ENCODE data around the gene DIPK1B. TPM values are rescaled to one million over a fixed set of nuclear protein-coding genes. Genes with fewer than 3 reads are reported as not detected.

DIPK1B gene
- total and polyA plus RNA-seq, 2 donors (not counting 3 experiments of a cell fraction or from before 2014, with no cell fraction given), result 253 to 441 TPM

- FAIRE-seq (no peak), DNase-seq (ENCODE audit: low read depth, low spot score) (no peak)
- Histone ChIP-seq H3K9me1 (replicated peaks; ENCODE audit: control insufficient read depth, extremely low read depth, insufficient read depth, low read length) (no peaks in the 10 kb centered on the region), H3K9ac (replicated peaks; ENCODE audit: extremely low read depth, insufficient read depth, low read length) (no peak overlapping the region), H3K9me3 (replicated peaks; ENCODE audit: control insufficient read depth, insufficient read depth, low read length) (no peaks in the 10 kb centered on the region), H4K20me1 (replicated peaks; ENCODE audit: control insufficient read depth, extremely low read depth, insufficient read depth, low read length) (no peaks in the 10 kb centered on the region), H3K4me3 (replicated peaks in 1 of 3; ENCODE audit: insufficient read depth in 1 of 3, low read depth in 1 of 3, low read length in 3 of 3) (no peak overlapping the region), H3K27me3 (ENCODE audit: control insufficient read depth in 2 of 2, insufficient read depth in 2 of 2, low read length in 2 of 2) (no peaks in the 10 kb centered on the region), H3K4me1 (ENCODE audit: control insufficient read depth, extremely low read depth, insufficient read depth, low read length) (peaks cover 6% of the 10 kb centered on the region), H3K27ac (ENCODE audit: insufficient read depth, low read depth, low read length) (no peak overlapping the region), H2AFZ (ENCODE audit: low read depth, low read length) (no peak overlapping the region), H3K36me3 (ENCODE audit: control insufficient read depth in 2 of 2, extremely low read depth in 1 of 2, insufficient read depth in 2 of 2, low read length in 2 of 2) (no peaks in the 10 kb centered on the region), H3K79me2 (ENCODE audit: control insufficient read depth, insufficient read depth, low read length) (peaks cover 1% of the 10 kb centered on the region), H3K4me2 (ENCODE audit: insufficient read depth, low read length) (no peak overlapping the region)
- ChIA-PET CTCF (interaction anchor here (1.0 kb wide), 1 partner anchor 38 kb away, joined by 3 read pairs; no protein-coding TSS in a partner anchor), POLR2A (interaction anchor here (0.6 kb wide), 1 partner anchor 36 kb away, joined by 4 read pairs; no protein-coding TSS in a partner anchor)
- BruUV-seq (replicated peaks), result no TSS peak
- dilution Hi-C loops (cut with MboI; ENCODE audit: extremely low pct_ligation_motif_present, low sequenced_read_pairs) (no loop called here), intact Hi-C loops (cut with micrococcal nuclease) (no loop called here)
- TF ChIP-seq JUN (IDR thresholded peaks at IDR 0.05; ENCODE audit: borderline replicate concordance, insufficient read depth, insufficient read length, low read depth), result no peak
- no peak for TF ChIP-seq GATA2 (IDR thresholded peaks at IDR 0.05; ENCODE audit: insufficient read depth, insufficient read length, low read depth, low read length)
Measured at GRCh38 chr9:136691316-136692184, 20.8 kb upstream of the DIPK1B start.

GRCh38 chr9:136692185-136693134, 19.9 kb upstream of the DIPK1B start:
- intact Hi-C loops (cut with micrococcal nuclease), result no loop called here
- POLR2A ChIA-PET, result interaction anchor here (0.6 kb wide), 1 partner anchor 35 kb away, joined by 4 read pairs; no protein-coding TSS in a partner anchor
- Histone ChIP-seq H3K27me3 (ENCODE audit: control insufficient read depth in 2 of 2, insufficient read depth in 2 of 2, low read length in 2 of 2) (no peaks in the 10 kb centered on the region), H4K20me1 (replicated peaks; ENCODE audit: control insufficient read depth, extremely low read depth, insufficient read depth, low read length) (no peaks in the 10 kb centered on the region), H3K4me1 (ENCODE audit: control insufficient read depth, extremely low read depth, insufficient read depth, low read length) (peaks cover 6% of the 10 kb centered on the region), H3K36me3 (ENCODE audit: control insufficient read depth in 2 of 2, extremely low read depth in 1 of 2, insufficient read depth in 2 of 2, low read length in 2 of 2) (no peaks in the 10 kb centered on the region), H3K9me3 (replicated peaks; ENCODE audit: control insufficient read depth, insufficient read depth, low read length) (no peaks in the 10 kb centered on the region), H3K9me1 (replicated peaks; ENCODE audit: control insufficient read depth, extremely low read depth, insufficient read depth, low read length) (no peaks in the 10 kb centered on the region), H3K79me2 (ENCODE audit: control insufficient read depth, insufficient read depth, low read length) (no peaks in the 10 kb centered on the region), H3K4me2 (ENCODE audit: insufficient read depth, low read length) (no peak overlapping the region), H3K9ac (replicated peaks; ENCODE audit: extremely low read depth, insufficient read depth, low read length) (no peak overlapping the region), H3K27ac (ENCODE audit: insufficient read depth, low read depth, low read length) (no peak overlapping the region), H3K4me3 (replicated peaks in 1 of 3; ENCODE audit: insufficient read depth in 1 of 3, low read depth in 1 of 3, low read length in 3 of 3) (no peak overlapping the region), H2AFZ (ENCODE audit: low read depth, low read length) (no peak overlapping the region)
- no peak for DNase-seq (ENCODE audit: low read depth, low spot score)
- CTCF ChIA-PET, result no interaction called here
- TF ChIP-seq JUN (IDR thresholded peaks at IDR 0.05; ENCODE audit: borderline replicate concordance, insufficient read depth, insufficient read length, low read depth) (no peak), POLR2A (IDR thresholded peaks at IDR 0.05; ENCODE audit: low read depth, low read length) (no peak), GATA2 (IDR thresholded peaks at IDR 0.05; ENCODE audit: insufficient read depth, insufficient read length, low read depth, low read length) (no peak), MYC (IDR thresholded peaks at IDR 0.05; ENCODE audit: low read depth, low read length) (no peak), EZH2 (IDR thresholded peaks at IDR 0.05; ENCODE audit: borderline replicate concordance, low read depth, low read length, severe bottlenecking) (no peak), FOS (IDR thresholded peaks at IDR 0.05; ENCODE audit: borderline replicate concordance, insufficient read depth, low read length) (no peak), CTCF (IDR thresholded peaks at IDR 0.05; ENCODE audit: extremely low read depth in 1 of 2, insufficient read depth in 1 of 2, low read depth in 1 of 2, low read length in 2 of 2) (no peak), MAX (IDR thresholded peaks at IDR 0.05; ENCODE audit: insufficient read depth, insufficient read length) (no peak), POLR2AphosphoS5 (IDR thresholded peaks at IDR 0.05; ENCODE audit: insufficient read depth, low read depth, low read length) (no peak)
- no peak for FAIRE-seq
- dilution Hi-C loops (cut with MboI; ENCODE audit: extremely low pct_ligation_motif_present, low sequenced_read_pairs), result no loop called here
- BruUV-seq (replicated peaks), result no TSS peak
